CD14-positive monocyte (primary cell): ENCODE measurements around the gene FBXO11. TPM values are rescaled to one million over a fixed set of nuclear protein-coding genes. Genes with fewer than 3 reads are reported as not detected.
A peak's percentile ranks its signal among the peaks of the same experiment; 100 is the strongest.

Experiments used
- DNase-seq, 3 donors: peaks; one replicate each; pipeline ENCODE4 v3.0.0-alpha.2; 2011 to 2022
- H2AFZ ChIP-seq: 2 replicates; pipeline ENCODE4 v1.6.0; 2012; ENCODE audit warnings: mild to moderate bottlenecking, low read depth, low read length, inconsistent platforms; ENCODE audit not compliant: insufficient read depth, poor library complexity, severe bottlenecking
- H3K27ac ChIP-seq, 2 donors: 1 replicate in 1 of 2; 2 replicates in 1 of 2; pipeline ENCODE4 v1.5.1; 2012 to 2013; ENCODE audit warnings: low read length in 2 of 2, control low read depth in 1 of 2, inconsistent platforms in 1 of 2, low read depth in 1 of 2, mild to moderate bottlenecking in 1 of 2
- H3K27me3 ChIP-seq, 2 donors: one replicate each; pipeline versions ENCODE4 v1.6.0 to v1.6.1; 2011 to 2013; ENCODE audit warnings: low read length in 2 of 2; ENCODE audit not compliant: control insufficient read depth in 2 of 2, insufficient read depth in 2 of 2
- H3K36me3 ChIP-seq, 2 donors: replicated peaks in 1 of 2; 1 replicate in 1 of 2; 2 replicates in 1 of 2; pipeline versions ENCODE4 v1.5.1 to v1.6.1; 2012 to 2013; ENCODE audit warnings: low read length in 2 of 2, control low read depth in 1 of 2, inconsistent platforms in 1 of 2, mild to moderate bottlenecking in 1 of 2; ENCODE audit not compliant: insufficient read depth in 2 of 2, control insufficient read depth in 1 of 2
- H3K4me1 ChIP-seq, 2 donors: 1 replicate in 1 of 2; 2 replicates in 1 of 2; pipeline versions ENCODE4 v1.5.1 to v1.6.1; 2012 to 2013; ENCODE audit warnings: low read length in 2 of 2, control low read depth in 1 of 2, inconsistent platforms in 1 of 2, mild to moderate bottlenecking in 1 of 2, moderate library complexity in 1 of 2; ENCODE audit not compliant: insufficient read depth in 2 of 2, control insufficient read depth in 1 of 2
- H3K4me2 ChIP-seq: replicated peaks from 2 replicates; pipeline ENCODE3; 2012; ENCODE audit warnings: low read length, moderate library complexity, mild to moderate bottlenecking; ENCODE audit not compliant: poor library complexity, severe bottlenecking; ENCODE audit errors: extremely low read depth
- H3K4me3 ChIP-seq, 3 experiments: fragments of 200-600 bp in 1 of 3; sonication (generic) in 1 of 3; replicated peaks in 1 of 3; 1 replicate in 2 of 3; 2 replicates in 1 of 3; pipeline ENCODE4 v1.5.1; 2011 to 2013; ENCODE audit warnings: low read length in 3 of 3, mild to moderate bottlenecking in 3 of 3, control low read depth in 2 of 3, low read depth in 2 of 3, inconsistent platforms in 1 of 3, moderate library complexity in 1 of 3
- H3K79me2 ChIP-seq: 2 replicates; pipeline ENCODE4 v1.6.0; 2012; ENCODE audit warnings: mild to moderate bottlenecking, control low read depth, inconsistent platforms, low read length, moderate library complexity; ENCODE audit not compliant: insufficient read depth
- H3K9ac ChIP-seq: 2 replicates; pipeline ENCODE4 v1.6.0; 2017; ENCODE audit warnings: low read length, mild to moderate bottlenecking; ENCODE audit not compliant: insufficient read depth, poor library complexity, severe bottlenecking
- H3K9me3 ChIP-seq, 2 donors: replicated peaks in 1 of 2; 1 replicate in 1 of 2; 2 replicates in 1 of 2; pipeline versions ENCODE4 v1.5.1 to v1.6.1; 2012 to 2013; ENCODE audit warnings: low read length in 2 of 2, control low read depth in 1 of 2; ENCODE audit not compliant: control insufficient read depth in 1 of 2, insufficient read depth in 1 of 2
- H4K20me1 ChIP-seq: 2 replicates; pipeline ENCODE4 v1.6.0; 2012; ENCODE audit warnings: mild to moderate bottlenecking, low read length, control low read depth, moderate library complexity; ENCODE audit not compliant: insufficient read depth
- H3K27ac Mint-ChIP-seq, 7 donors: one replicate each; pipeline ENCODE4 v1.8.0; 2020; ENCODE audit warnings: mild to moderate bottlenecking in 7 of 7, mixed read lengths in 7 of 7, moderate library complexity in 6 of 7, inconsistent platforms in 2 of 7
- H3K27me3 Mint-ChIP-seq, 3 donors: one replicate each; pipeline ENCODE4 v1.8.0; 2021 to 2022; ENCODE audit warnings: low read depth in 3 of 3, mild to moderate bottlenecking in 3 of 3, mixed read lengths in 3 of 3, moderate library complexity in 3 of 3, inconsistent platforms in 1 of 3
- H3K36me3 Mint-ChIP-seq, 2 donors: one replicate each; pipeline ENCODE4 v1.8.0; 2020; ENCODE audit warnings: mixed read lengths in 2 of 2, inconsistent platforms in 1 of 2, mild to moderate bottlenecking in 1 of 2
- H3K4me1 Mint-ChIP-seq: one replicate; pipeline ENCODE4 v1.8.0; 2020; ENCODE audit warnings: mild to moderate bottlenecking, mixed read lengths
- H3K4me3 Mint-ChIP-seq, 2 donors: one replicate each; pipeline ENCODE4 v1.8.0; 2020; ENCODE audit warnings: mild to moderate bottlenecking in 2 of 2, mixed read lengths in 2 of 2, moderate library complexity in 1 of 2
- H3K9me3 Mint-ChIP-seq, 7 donors: one replicate each; pipeline ENCODE4 v1.8.0; 2020 to 2022; ENCODE audit warnings: mixed read lengths in 7 of 7, mild to moderate bottlenecking in 6 of 7, moderate library complexity in 6 of 7, inconsistent platforms in 2 of 7
- WGBS: methylation state at CpG from one replicate; pipeline ENCODE4 v1.1.5; 2013; ENCODE audit warnings: missing lambda C conversion rate; ENCODE audit not compliant: insufficient coverage; 5-methylcytosine and 5-hydroxymethylcytosine counted together
- intact Hi-C, 2 donors: fragments of 100-400 bp; cut with micrococcal nuclease; formaldehyde crosslinking; loops; one replicate each; pipeline versions ENCODE4 v1.15.0 to v1.15.1; 2023
- polyA plus RNA-seq, 3 donors: library from polyadenylated mRNA; depleted of rRNA in 1 of 3; unstranded in 2 of 3; stranded (reverse) in 1 of 3; fragments of 300-500 nt in 2 of 3; fragments of >200 nt in 1 of 3; fragmentation: Illumina TruSeq in 2 of 3; gene quantifications; 1 replicate in 2 of 3; 2 replicates in 1 of 3; pipeline ENCODE4 v1.2.3, GENCODE V29; 2012 to 2021
- TF ChIP-seq, protein P1 (sequence below): fragments of 200-600 bp; IDR thresholded peaks from one replicate; pipeline ENCODE4 v1.8.0; 2022; ENCODE audit warnings: antibody characterized with exemption, mild to moderate bottlenecking

The FBXO11 gene
- polyA plus RNA-seq, 3 donors = 2.2 to 51.3 (median 4.6) TPM

DNA sequence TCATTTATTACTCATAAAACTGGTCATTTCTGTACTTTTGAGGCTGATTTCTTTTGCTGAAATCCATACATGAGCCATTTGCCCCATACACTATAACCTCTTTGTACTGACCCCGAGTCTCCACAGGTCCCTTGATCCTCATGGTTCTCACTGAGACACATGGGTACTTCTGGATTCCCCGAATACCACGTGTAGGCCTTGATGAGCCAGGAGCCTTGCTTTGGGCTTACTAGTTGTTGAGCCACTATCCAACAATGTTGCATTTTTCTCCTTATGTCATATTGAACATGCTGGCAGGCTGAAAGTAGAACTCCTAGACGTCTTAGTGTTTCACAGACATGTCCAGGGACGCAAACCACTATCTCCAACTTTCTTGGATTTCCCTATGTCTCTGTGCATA, 2.4 kb upstream of the FBXO11 start:
- peaks cover 20% of the 10 kb centered on the region for H3K79me2 ChIP-seq
- H3K27me3 ChIP-seq = no peaks in the 10 kb centered on the region
- no peak overlapping the region for H3K9ac ChIP-seq
- DNase-seq = no peak
- no peak overlapping the region for H3K4me3 ChIP-seq
- Mint-ChIP-seq H3K27ac (peak overlapping the region in 1 of 7 donors; percentile 21), H3K27me3 (peaks cover 1 to 3% (median 2%) of the 10 kb centered on the region in 3 donors), H3K36me3 (no peaks in the 10 kb centered on the region), H3K9me3 (peaks cover 0 to 3% (median 0%) of the 10 kb centered on the region in 7 donors), H3K4me3 (no peak overlapping the region), H3K4me1 (peaks cover 14% of the 10 kb centered on the region)
- H3K36me3 ChIP-seq = no peaks in the 10 kb centered on the region
- no peak overlapping the region for H3K4me2 ChIP-seq
- 89% methylated on average over 3 of the region's 5 CpGs for whole genome bisulfite sequencing
- peaks cover 6 to 16% of the 10 kb centered on the region in 2 donors for H3K4me1 ChIP-seq
- no peak overlapping the region for H3K27ac ChIP-seq
- peaks cover 14% of the 10 kb centered on the region for H4K20me1 ChIP-seq
- H3K9me3 ChIP-seq = no peaks in the 10 kb centered on the region
- intact Hi-C loops = loop anchor here (5.0 kb wide), 4 partner anchors 51 to 529 kb away; partner anchors contain the start of gene MSH6 (in 2 of the 2)
- TF ChIP-seq, protein P1, sequence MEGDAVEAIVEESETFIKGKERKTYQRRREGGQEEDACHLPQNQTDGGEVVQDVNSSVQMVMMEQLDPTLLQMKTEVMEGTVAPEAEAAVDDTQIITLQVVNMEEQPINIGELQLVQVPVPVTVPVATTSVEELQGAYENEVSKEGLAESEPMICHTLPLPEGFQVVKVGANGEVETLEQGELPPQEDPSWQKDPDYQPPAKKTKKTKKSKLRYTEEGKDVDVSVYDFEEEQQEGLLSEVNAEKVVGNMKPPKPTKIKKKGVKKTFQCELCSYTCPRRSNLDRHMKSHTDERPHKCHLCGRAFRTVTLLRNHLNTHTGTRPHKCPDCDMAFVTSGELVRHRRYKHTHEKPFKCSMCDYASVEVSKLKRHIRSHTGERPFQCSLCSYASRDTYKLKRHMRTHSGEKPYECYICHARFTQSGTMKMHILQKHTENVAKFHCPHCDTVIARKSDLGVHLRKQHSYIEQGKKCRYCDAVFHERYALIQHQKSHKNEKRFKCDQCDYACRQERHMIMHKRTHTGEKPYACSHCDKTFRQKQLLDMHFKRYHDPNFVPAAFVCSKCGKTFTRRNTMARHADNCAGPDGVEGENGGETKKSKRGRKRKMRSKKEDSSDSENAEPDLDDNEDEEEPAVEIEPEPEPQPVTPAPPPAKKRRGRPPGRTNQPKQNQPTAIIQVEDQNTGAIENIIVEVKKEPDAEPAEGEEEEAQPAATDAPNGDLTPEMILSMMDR = no peak
- H2AFZ ChIP-seq = no peak overlapping the region

DNA sequence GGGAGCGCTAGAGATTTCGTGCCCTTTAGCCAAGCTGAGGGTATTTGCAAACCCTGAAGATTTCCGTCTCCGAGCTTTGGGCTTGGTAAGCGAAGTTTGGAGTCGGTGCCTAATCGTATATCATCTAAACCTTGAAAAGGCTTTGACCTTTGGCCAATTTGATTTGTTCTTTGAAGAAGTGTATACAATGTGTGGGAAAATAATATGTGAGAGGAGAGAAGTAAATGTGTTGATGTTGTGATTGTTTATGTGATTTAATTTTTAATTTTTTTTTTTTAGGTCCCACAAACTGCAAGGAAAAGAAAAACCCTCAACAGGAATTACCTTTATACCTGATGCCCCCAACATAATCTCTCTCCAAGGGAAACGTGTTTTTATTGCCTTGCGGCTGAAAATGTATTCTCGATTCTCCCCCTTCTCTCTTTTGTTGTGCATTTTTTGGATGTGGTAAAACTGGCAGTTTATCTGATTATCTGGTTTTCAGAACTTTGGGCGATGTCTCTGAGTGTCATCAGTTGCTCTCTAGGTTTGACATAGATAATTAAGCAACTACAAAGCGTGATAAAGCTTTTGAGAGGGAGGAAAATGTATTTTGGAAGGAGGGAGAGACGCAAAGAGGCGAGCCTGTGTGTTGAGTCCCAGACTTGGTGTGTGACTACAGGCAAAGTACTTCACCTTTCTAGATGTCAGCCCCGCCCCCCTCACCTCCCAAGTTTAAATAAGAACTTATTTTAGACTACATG, 912 bp upstream of the FBXO11 start:
- Mint-ChIP-seq H3K27ac (peak overlapping the region; percentile 93 to 99 (median 97)), H3K27me3 (peaks cover 0 to 3% (median 1%) of the 10 kb centered on the region in 3 donors), H3K9me3 (peaks cover 0 to 3% (median 0%) of the 10 kb centered on the region in 7 donors), H3K4me1 (peaks cover 29% of the 10 kb centered on the region), H3K4me3 (peak overlapping the region; percentile 85 to 95), H3K36me3 (no peaks in the 10 kb centered on the region)
- Histone ChIP-seq H3K27me3 (no peaks in the 10 kb centered on the region), H3K4me2 (peak overlapping the region; percentile 77), H3K4me3 (peak overlapping the region; percentile 64 to 90 (median 75)), H4K20me1 (peaks cover 29% of the 10 kb centered on the region), H3K4me1 (peaks cover 13 to 31% of the 10 kb centered on the region in 2 donors), H3K9ac (peak overlapping the region; percentile 71), H3K27ac (peak overlapping the region; percentile 90 to 95), H3K79me2 (peaks cover 34% of the 10 kb centered on the region), H3K9me3 (no peaks in the 10 kb centered on the region), H2AFZ (peak overlapping the region; percentile 74), H3K36me3 (no peaks in the 10 kb centered on the region)
- intact Hi-C loops = loop anchor here (5.0 kb wide), 4 partner anchors 50 to 530 kb away; partner anchors contain the start of gene MSH6 (in 2 of the 2)
- TF ChIP-seq, protein P1 = peak; percentile 64
- 0% methylated on average over 8 of the region's 15 CpGs for WGBS
- no peak for DNase-seq
